NT2/D1 (cell line): ENCODE results near the gene KRCC1.

ENCODE experiments used
- YY1 ChIP-seq: IDR thresholded peaks from 2 replicates; pipeline ENCODE4 v1.6.1; 2011; ENCODE audit not compliant: insufficient read length, insufficient read depth
- ZNF274 ChIP-seq: IDR thresholded peaks from 2 replicates; pipeline ENCODE4 v1.6.1; 2011; ENCODE audit warnings: mild to moderate bottlenecking, low read depth, low read length

DNA sequence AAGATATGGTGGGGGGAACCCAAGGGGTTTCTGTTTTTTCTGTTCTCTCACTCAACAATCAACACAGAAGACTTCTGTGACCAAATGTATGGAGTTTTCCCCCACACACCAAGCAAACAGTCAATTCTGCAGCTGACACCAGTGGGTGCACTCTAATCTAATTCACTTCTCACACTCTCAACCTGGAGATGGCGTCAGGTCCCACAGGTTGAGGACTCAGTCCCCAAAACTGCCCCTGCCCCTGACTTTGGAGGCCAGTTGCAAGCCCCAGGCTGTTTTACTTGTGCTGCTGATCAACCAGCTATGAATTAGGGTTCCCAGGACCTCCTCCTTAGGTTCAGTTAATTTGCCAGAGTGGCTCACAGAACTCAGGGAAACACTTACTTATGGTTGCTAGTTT, 45.4 kb downstream of the KRCC1 start:
- TF ChIP-seq ZNF274 (no peak), YY1 (no peak)
